ENCODE results near the gene ZNF385C.

DNA sequence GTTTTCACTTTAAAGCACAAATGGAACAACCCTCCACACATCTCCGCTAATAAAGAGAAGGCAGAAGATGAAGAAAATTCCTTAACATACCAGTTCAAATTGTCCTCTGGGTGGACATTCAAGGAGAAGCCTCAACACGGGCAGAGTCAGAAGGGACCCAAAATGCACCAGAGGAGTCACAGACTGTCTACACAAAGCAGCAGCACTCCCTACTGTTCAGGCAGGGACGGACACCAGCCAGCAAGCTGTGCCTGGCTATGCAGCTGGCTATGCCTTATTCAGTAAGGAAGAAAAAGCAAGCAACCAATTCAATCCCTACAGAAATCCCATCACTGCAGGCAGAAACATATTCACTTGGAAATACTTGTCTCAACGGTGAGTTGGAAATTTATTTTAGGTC lies 89.1 kb downstream of the ZNF385C start:
- TF ChIP-seq, protein P1, sequence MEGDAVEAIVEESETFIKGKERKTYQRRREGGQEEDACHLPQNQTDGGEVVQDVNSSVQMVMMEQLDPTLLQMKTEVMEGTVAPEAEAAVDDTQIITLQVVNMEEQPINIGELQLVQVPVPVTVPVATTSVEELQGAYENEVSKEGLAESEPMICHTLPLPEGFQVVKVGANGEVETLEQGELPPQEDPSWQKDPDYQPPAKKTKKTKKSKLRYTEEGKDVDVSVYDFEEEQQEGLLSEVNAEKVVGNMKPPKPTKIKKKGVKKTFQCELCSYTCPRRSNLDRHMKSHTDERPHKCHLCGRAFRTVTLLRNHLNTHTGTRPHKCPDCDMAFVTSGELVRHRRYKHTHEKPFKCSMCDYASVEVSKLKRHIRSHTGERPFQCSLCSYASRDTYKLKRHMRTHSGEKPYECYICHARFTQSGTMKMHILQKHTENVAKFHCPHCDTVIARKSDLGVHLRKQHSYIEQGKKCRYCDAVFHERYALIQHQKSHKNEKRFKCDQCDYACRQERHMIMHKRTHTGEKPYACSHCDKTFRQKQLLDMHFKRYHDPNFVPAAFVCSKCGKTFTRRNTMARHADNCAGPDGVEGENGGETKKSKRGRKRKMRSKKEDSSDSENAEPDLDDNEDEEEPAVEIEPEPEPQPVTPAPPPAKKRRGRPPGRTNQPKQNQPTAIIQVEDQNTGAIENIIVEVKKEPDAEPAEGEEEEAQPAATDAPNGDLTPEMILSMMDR (conservative IDR thresholded peaks at IDR 0.05 in 1 of 2, IDR thresholded peaks at IDR 0.05 in 1 of 2; ENCODE audit: extremely low read depth in 1 of 2, insufficient read depth in 1 of 2, low read depth in 1 of 2, low read length in 2 of 2), result peak; percentile 20 to 31
- TF ChIP-seq EZH2 (IDR thresholded peaks at IDR 0.05; ENCODE audit: borderline replicate concordance, low read length), result no peak

All from mammary epithelial cell (primary cell).